TTC549 (cell line): ENCODE measurements around the gene GPR161.

Experiments used
- FAIRE-seq: peaks from 2 replicates; lab custom pipeline; 2012; peaks lifted over from hg19 to GRCh38; lab: Jason Lieb, UNC

The GPR161 gene

DNA sequence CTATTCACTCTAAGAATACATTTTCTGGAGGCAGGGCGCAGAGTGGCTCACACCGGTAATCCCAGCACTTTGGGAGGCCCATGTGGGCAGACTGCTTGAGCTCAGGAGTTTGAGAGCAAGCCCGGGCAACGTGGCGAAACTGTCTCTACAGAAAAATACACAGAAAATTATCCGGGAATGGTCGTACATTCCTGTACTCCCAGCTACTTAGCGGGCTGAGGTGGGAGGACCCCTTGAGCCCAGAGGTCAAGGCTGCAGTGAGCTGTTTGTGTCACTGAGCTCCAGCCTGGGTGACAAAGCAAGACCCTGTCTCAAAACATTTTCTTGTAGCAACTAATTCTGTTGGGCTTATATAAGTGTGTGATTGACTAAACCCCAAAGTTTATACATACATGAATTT is 30.5 kb downstream of the GPR161 start:
- no peak for FAIRE-seq

- no peak for FAIRE-seq
Observed at GRCh38 chr1:168105846-168106245, 30.9 kb downstream of the GPR161 start.

DNA sequence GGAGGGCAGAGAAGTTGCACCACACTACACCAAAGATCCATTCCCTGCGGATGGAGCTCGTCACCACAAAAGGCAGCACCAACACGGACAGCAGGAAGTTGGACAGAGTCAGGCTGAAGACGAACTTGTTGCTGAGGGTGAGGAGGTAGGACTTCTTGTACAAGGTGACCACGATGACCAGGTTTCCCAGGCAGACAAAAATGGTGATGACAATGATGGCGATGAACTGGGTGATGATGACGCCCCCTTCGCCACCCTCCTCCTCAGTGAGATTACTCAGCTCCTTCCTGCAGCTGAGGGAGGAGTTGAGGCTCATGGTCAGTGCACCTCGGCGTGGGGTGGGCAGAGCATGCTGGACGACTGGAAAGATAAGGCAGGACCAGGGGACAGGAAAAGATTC is 32.2 kb downstream of the GPR161 start:
- FAIRE-seq, result no peak

- FAIRE-seq, result no peak
Observed at GRCh38 chr1:168102487-168102886, 34.2 kb downstream of the GPR161 start.

DNA sequence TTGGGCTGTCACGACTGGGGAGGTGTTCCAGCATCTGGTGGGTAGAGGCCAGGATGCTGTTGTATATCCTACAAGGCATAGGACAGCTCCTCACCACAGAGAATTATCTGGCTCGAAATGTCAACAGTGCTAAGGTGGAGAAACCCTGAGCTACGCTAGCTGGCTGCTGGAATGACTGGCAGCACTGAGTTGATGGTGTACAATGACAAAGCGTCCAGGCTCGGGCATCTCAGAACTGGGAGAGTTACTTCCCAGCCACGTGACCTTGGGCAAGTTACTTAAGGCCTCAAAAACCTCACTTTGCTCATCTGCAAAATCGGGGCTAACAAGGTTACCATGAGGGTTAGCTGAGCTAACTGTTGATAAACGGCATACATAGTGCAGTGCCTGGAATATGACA is 35.4 kb downstream of the GPR161 start:
- no peak for FAIRE-seq

DNA sequence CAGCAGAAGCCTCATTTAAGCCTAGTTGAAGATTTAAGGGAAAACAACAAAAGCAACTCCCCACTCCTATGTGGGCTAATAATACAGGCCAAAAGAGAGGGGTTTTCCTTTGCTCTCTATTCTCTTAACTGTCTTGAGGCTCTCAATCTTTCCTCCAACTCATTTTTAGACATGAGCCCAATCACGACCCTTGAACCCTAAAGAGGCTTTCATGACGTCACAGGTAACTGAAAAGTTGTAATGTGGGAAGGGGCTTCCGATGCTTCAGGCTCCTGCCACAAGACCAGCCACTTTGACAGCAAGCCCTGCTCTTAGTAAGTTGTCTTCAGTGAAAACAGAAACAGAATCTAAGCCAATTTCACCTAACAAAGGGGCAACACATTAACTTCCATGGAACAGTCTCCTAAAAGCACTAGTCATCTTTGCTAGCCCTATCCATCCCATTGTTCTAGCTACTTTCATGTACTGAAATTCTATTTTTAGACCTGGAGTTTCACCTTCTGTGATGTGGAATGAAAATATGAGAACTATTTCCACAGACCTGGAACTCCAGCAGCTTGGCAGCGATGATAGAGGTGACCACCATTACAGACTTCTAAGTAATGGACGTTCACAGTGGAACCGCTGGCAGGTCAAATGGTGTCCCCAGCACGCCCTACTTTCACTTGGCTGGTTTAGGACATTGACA is 36.3 kb downstream of the GPR161 start:
- no peak for FAIRE-seq

- no peak for FAIRE-seq
Observed at GRCh38 chr1:168099337-168099801, 37.4 kb downstream of the GPR161 start.

DNA sequence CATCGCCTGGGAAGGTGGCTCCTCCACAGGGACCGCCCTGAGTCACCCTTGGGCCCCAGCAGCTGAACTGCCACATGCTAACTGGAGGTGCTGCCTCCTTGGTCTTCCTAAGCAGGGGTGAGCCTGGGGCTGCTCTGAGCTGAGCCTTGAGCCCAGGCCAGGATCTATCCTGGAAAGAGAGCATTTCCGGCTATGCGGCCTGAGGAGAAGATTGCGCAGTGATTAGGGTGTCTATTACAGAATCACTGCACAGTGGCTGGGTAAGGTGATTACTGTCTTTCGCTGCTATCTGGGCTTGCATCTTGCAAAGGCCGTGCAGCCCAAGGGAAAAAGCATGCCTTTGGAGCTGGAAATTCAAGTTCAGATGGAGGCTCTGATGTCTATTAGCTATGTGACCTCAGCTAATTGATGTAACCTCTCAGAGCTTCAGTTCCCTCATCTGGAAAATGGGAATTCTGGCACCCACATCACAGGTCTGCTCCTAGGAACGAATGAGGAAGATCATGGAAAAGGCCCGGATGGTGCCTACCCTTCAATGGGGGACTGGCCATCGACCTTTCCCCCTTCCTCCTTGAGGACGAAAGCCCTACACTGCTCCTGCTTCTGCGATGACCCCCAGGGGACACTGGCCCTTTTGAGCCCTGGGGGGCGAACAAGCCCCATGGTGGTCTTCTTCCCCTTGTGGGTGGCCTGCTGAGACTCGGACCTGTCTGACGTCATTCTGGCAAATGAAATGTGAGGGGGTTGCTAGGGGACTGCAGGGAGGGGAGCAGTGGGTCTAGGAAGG is 38.0 kb downstream of the GPR161 start:
- FAIRE-seq, result no peak

- no peak for FAIRE-seq
Observed at GRCh38 chr1:168097921-168098528, 38.7 kb downstream of the GPR161 start.

GRCh38 chr1:168096296-168097165 is 40.2 kb downstream of the GPR161 start:
- FAIRE-seq, result no peak

DNA sequence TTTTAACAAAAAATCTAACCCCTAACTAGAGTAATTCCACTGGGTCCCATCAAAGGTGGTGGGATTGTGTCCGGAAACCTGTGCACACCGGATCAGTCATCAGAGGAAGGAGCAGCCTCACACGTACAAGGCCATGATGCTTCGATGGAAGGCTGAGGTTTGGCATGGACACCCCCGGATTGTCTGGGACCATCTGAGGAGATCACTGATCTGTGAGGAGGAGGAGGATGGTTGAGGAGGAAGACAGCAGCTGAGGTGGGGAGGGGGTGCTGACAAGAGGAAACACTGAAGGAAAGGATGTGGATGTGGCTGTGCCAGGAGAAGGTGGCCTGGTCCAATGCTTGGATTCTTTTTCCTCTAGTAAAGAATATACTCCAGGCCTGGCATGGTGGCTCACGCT is 41.3 kb downstream of the GPR161 start:
- FAIRE-seq, result no peak

- no peak for FAIRE-seq
Observed at GRCh38 chr1:168093616-168094015, 43.1 kb downstream of the GPR161 start.

DNA sequence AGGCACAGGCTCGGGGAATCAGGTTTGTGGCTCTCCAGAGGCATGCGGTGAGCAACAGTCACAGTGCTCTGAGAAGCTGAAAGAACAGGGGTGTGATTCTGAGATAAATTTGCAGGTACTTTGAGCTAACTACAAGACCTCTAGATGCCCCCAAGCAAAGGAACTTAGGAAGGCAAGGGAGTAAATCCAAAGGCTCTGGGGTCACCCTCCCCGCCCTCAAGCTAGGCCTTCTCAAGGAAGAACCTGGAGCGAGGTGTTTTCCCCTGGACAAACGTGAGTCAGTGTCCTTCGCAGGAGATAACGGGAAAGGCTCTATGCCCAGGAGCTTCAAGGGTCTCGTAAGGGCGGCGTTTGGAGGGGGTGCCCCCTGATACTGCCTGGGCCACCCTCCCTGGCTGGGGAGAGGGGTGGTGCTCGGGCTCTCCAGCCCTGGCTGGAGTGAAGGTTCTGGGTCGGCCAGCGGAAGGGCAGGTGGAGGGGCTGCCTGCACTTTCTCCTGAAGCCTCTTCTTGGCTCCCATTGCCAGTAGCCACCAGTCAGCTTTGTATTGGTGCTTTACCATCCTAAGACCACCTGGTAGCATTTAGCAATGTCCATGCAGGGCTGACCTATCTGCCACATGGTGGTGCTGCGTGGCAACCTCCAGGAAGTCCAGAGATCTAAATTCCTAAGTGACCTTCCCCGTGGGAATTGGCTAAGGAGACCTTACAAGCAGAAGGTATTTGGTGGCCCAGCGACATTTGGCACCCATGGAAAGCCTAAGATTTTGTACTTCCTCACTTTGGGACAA is 44.0 kb downstream of the GPR161 start:
- FAIRE-seq, result no peak

GRCh38 chr1:168091720-168092550 is 44.8 kb downstream of the GPR161 start:
- FAIRE-seq, result no peak

DNA sequence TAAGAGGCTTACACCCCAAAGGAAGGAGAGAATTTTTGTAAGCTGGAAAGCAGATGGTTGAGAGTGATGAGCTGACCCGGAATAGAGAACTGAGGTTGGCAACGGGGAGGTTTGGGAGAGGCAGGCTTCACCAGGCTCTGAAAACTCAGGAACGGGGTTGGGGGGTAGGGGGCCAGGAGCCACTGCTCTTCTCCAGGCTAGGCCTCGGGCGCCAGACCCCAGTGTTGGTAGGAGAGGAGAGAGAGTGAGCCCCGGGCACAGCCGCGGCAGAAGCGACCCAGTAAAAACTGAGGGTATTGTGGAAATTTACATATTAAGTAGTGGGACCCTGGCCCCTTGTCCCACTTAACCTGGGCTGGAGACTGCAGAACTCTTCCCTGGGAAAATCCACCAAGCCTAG is 45.7 kb downstream of the GPR161 start:
- FAIRE-seq, result no peak

DNA sequence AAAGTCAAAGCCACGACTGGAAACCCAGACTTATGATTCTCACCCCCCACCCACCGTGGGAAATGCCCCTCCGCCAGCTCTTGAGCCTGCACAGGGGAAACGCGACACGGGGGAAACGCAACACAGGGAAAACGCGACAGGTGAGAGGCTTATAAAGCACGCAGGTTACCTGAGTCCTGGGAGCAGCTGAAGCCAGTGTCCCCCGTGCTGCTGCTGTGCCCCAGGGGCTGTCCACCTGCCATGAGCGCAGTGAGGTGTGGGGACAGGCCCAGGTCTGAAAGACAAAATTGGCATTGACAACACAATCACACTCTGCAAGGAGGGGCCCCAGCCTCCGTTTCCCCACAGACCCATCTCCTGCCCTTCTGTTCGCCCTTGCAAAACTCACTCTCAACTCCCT is 46.3 kb downstream of the GPR161 start:
- no peak for FAIRE-seq

DNA sequence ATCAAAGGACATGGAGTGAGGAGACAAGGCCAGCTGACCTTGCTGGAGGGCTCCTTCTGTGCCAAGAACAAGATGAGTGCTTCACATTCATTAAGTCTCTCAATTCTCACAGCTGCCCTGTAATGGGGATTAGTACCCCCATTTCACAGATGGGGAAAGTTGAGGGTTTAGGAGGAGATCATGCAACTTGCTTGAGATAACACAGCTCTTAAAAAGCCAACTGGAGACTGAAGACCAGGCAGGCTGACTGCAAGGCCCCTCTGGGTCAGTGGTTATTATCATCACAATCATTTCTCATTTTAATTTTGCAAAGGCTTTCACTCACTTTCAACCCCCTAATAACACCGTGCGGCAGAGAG is 46.8 kb downstream of the GPR161 start:
- FAIRE-seq, result no peak

- FAIRE-seq, result no peak
Observed at GRCh38 chr1:168089326-168089978, 47.3 kb downstream of the GPR161 start.

DNA sequence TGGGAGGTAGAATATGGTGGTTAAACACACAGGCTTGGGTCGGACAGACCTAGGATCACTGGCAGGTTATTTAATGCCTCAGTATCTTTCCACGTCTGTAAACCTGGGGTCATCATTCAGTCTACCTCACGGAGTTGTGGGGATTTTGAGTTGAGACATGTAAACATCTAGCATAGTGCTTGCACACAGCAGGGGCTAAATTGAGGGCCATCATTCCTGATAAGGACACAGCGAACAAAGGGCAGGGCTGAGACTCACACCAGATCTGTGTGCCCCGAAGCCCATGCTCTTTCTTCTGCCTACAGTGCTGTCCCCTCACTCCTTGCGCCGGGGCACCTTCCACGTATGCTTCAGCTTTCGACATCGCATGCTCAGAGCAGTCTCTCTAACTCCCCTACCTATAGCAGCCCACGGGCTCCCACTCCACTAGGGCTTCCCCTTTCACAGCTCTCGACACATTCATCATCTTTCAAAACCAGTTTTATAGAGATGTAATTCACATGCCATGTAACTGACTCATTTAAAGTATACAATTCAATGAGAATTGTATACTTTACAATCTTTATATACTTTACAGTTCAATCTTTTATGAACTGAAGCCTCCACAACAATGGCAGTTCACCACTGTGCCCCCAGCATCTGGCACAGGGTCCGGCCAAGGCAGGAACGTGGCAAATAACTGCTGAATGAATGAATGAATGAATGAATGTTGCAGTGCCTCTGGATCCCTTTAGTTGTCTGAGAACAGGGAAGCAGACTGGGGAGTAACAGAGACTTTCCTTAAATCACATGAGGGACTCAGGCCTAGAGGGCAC is 48.0 kb downstream of the GPR161 start:
- no peak for FAIRE-seq
